ENCODE measurements around the gene CRACR2A.

The CRACR2A gene

DNA sequence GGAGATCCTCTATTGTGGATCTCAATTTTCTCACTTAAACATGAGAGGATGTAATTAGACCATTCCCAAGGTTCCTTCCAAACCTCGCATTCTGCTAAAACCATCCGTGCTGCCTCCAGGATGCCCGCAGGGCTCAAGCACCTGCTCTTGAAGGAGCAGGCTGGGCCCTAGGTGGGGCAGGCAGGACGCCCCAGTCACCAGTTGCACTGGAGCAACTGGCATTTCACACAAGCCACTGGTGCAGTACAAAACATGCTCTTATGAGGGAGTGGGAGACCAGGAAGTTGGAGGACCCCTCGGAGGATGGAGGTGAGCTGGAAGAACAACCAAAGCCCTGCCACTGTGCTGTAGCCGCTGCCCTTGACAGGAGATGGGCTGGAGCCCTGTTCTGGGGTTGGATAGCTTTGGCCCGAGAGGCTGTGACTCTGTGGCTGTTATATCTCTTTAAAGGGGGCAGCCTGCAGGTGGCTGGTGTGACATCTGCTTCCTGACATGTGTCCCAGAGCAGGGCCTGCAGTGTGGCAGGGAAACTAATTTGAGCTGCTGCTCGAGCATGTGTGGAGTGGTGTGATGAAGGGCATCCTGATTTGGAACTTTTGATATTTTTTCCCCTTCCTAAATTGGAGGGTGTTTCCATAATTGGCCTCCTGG, 122.2 kb downstream of the CRACR2A start:
- peak; percentile 7 for DNase-seq (ENCODE audit: low read depth, low spot score)
- H3K4me3 ChIP-seq (ENCODE audit: low read length), result no peak overlapping the region

DNA sequence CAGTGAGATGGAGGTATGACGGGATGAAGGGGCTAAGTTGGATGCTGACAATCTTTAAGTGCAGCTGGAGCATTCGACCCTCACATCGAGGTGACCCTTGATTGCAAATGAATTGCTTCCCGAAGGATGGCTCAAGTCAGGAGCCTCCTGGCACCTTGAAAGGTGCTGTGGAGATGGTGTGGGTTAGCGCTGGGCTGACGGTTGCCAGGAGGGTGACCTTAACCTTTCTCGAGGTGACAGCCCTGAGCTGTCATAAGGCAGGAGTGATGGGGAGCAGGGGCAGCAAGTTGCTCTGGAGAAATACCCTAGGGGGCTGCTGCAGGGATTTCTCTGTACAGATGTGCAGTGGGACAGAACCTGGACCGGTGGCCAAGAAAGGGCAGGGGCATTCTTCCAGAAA, 122.8 kb downstream of the CRACR2A start:
- DNase-seq (ENCODE audit: low read depth, low spot score), result no peak

DNA sequence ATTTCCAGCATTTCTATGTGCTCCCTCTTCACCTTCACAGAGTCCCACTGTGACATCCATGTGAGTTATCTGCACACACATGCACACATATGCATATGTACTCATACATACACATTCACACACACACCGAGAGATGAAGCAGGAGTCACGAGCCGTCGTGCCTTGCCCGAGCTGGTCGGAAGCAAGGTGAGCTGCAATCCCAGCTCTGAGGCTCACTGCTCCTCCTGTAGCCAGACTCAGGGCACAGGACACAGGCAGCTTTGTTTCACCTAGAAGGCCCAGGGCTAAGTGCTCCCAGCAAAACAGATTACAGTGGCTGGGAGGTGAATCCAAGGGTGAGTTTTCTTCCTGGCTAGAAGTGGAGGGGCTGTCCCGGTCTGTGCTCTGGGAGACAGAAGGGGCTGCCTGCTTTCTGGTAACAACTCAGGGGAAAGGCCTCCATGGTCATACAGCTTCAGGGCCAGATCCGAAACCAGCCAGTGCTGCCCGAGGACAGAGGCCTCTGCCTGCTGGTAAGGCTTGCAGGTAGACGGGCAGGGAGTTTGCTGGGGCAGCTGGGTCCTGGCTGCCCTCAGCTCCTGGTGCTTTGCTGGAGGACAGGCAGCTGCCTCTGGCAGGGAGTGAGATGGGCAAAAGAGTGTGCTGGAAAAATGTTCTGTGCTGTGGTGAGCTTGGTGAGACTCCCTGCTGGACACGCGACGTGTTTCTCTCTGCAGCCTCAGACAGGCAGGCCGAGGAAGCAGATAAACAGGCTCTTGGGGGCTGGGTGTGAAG, 123.7 kb downstream of the CRACR2A start:
- no peak for DNase-seq (ENCODE audit: low read depth, low spot score)
- H3K4me3 ChIP-seq (ENCODE audit: low read length), result no peak overlapping the region

More for the DNA sequence above, 122.8 kb downstream of the CRACR2A start:
- H3K4me3 ChIP-seq (ENCODE audit: low read length), result no peak overlapping the region

DNA sequence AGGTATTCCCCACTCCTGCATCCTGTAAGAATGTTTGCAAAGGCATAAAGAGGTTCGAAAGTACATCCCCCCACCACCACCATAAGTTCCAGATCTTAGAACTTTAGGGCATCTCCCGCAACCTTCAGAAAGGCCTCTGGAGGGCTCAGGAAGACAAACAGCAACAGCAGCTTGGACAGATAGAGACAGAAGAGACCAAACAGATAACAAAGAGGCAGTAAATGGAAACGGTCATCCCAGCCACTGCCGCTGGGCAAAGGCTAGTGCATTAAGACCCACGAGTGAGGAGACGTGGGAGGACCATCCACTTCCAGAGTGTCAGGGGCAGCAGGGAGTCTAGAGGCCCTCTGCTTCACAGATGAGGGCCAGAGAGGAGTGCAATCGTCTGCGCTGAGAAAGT, 124.3 kb downstream of the CRACR2A start:
- no peak for DNase-seq (ENCODE audit: low read depth, low spot score)
- H3K4me3 ChIP-seq (ENCODE audit: low read length), result no peak overlapping the region

GRCh38 chr12:3627336-3627735, 125.6 kb downstream of the CRACR2A start:
- no peak for DNase-seq (ENCODE audit: low read depth, low spot score)
- H3K4me3 ChIP-seq (ENCODE audit: low read length), result no peak overlapping the region

DNA sequence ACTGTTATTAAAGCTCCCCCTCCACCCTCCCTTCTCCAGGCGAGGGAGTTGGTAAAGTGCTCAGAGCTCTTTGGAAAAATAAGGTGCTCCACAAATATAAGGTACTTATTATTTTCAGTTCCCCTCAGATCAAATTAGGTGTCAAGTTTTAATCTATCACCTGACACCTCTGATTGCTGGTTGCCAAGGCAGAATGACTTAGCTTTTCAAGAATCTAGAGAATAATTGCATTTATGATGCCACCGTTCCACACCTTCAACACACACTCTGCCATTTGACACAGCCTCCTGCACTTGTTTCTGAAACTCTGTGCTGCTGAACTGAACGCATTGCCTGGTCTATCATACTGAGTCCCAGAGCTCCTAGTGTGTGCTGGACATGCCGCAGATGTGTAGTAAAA, 128.6 kb downstream of the CRACR2A start:
- no peak overlapping the region for H3K4me3 ChIP-seq (ENCODE audit: low read length)
- DNase-seq (ENCODE audit: low read depth, low spot score), result no peak

DNA sequence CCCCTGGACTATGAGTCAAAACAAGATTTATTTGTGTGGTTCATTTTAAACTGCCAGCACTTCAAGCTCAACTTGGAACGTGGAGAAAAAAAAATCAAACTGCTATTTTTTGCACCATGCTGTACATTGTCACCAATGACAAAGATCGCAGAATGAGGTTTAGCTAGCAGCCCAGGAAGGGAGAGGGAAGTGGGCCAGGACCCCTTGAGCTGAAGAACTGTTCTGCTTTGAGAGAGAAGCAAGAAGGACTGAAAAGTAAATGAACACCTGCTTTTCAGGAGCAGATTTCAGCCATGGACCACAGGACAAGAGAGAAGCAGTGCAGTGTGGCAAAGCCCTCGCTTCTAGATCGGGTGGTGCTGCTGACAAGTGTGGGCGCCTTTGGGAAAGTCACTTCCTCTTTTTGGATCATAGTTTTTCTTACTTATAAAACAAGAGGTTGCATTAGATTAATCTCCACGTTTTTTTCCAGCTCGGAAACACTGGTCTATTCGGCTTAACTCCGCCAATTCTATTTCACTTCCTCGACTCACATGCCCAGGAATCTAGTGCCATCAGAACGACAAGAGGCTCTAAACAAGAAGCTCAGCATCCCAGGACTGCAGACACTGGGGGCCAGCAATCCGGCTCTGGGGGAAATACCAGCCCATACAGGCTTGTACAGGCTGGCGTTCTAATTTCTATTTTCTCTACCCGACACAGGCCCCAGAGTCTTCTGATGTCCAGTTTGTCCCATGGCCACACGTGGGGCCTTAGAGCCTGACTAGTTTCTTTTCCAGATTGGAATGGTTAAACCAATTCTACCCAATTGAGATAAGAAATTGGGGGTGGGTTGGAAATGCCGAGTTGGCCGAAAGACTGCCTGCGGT, 129.9 kb downstream of the CRACR2A start:
- no peak overlapping the region for H3K4me3 ChIP-seq (ENCODE audit: low read length)
- DNase-seq (ENCODE audit: low read depth, low spot score), result no peak

- H3K4me3 ChIP-seq (ENCODE audit: low read length), result no peak overlapping the region
These were observed 130.7 kb downstream of the CRACR2A start for GRCh38 chr12:3622021-3622821.

GRCh38 chr12:3620856-3621255, 132.1 kb downstream of the CRACR2A start:
- DNase-seq (ENCODE audit: low read depth, low spot score), result no peak
- no peak overlapping the region for H3K4me3 ChIP-seq (ENCODE audit: low read length)

More at GRCh38 chr12:3622021-3622821, 130.7 kb downstream of the CRACR2A start:
- DNase-seq (ENCODE audit: low read depth, low spot score), result no peak

GRCh38 chr12:3617565-3617964, 135.3 kb downstream of the CRACR2A start:
- H3K4me3 ChIP-seq (ENCODE audit: low read length), result no peak overlapping the region
- DNase-seq (ENCODE audit: low read depth, low spot score), result no peak

- H3K4me3 ChIP-seq (ENCODE audit: low read length), result no peak overlapping the region
- DNase-seq (ENCODE audit: low read depth, low spot score), result no peak
These were observed 137.0 kb downstream of the CRACR2A start for GRCh38 chr12:3615862-3616261.

- no peak overlapping the region for H3K4me3 ChIP-seq (ENCODE audit: low read length)
- no peak for DNase-seq (ENCODE audit: low read depth, low spot score)
These were observed 138.0 kb downstream of the CRACR2A start for GRCh38 chr12:3614806-3615466.

- no peak for DNase-seq (ENCODE audit: low read depth, low spot score)
- no peak overlapping the region for H3K4me3 ChIP-seq (ENCODE audit: low read length)
These were observed 139.1 kb downstream of the CRACR2A start for GRCh38 chr12:3613641-3614395.

GRCh38 chr12:3611860-3612703, 140.8 kb downstream of the CRACR2A start:
- H3K4me3 ChIP-seq (ENCODE audit: low read length), result no peak overlapping the region
- DNase-seq (ENCODE audit: low read depth, low spot score), result no peak

GRCh38 chr12:3607821-3608220, 145.1 kb downstream of the CRACR2A start:
- H3K4me3 ChIP-seq (ENCODE audit: low read length), result no peak overlapping the region
- DNase-seq (ENCODE audit: low read depth, low spot score), result no peak

- H3K4me3 ChIP-seq (ENCODE audit: low read length), result no peak overlapping the region
- no peak for DNase-seq (ENCODE audit: low read depth, low spot score)
These were observed 145.7 kb downstream of the CRACR2A start for GRCh38 chr12:3607039-3607720.

DNA sequence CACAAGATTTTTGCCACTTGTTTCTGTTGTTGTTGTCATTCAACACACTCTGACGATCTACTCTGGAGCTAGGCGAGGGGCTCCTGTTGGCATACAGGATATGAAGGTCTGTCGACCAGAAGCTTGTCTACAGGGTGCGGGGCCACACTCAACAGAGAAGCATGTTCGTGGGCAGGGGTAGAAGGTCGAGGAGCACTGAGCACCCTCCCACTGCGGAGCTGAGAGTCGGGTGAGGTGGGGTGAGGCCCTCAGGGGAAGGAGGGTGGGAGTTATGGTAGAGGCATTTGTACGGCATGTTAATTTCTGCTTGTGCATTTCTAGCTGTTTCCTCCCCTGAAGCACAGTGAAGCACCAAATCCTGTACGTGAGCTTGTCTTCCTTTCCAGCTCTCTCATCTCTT, 146.8 kb downstream of the CRACR2A start:
- no peak overlapping the region for H3K4me3 ChIP-seq (ENCODE audit: low read length)
- DNase-seq (ENCODE audit: low read depth, low spot score), result no peak

All from Jurkat, Clone E6-1 (cell line).